HepG2 (cell line): Measurements from ENCODE around the gene AGAP1. TPM values are rescaled to one million over a fixed set of nuclear protein-coding genes. Genes with fewer than 3 reads are reported as not detected.

Experiments
- ARID3A ChIP-seq: IDR thresholded peaks from 2 replicates; pipeline ENCODE4 v1.6.1; 2012; ENCODE audit warnings: low read depth, low read length, improper control_type of control experiment
- ELF3 ChIP-seq: IDR thresholded peaks from 2 replicates; pipeline ENCODE4 v1.6.1; 2016; ENCODE audit warnings: missing genetic modification reagents, missing compliant biosample characterization
- KLF16 ChIP-seq, 2 experiments: sonication (generic) in 1 of 2; formaldehyde crosslinking in 1 of 2; IDR thresholded peaks; 2 replicates each; pipeline versions ENCODE4 v1.6.1 to v1.8.0; 2016 to 2023; ENCODE audit warnings: missing genetic modification reagents in 2 of 2, missing compliant biosample characterization in 1 of 2
- RXRB ChIP-seq: IDR thresholded peaks from 2 replicates; pipeline ENCODE4 v1.6.1; 2016; ENCODE audit warnings: borderline replicate concordance, missing genetic modification reagents, missing compliant biosample characterization
- SMC3 ChIP-seq: IDR thresholded peaks from 2 replicates; pipeline ENCODE4 v1.6.1; 2011; ENCODE audit warnings: low read length, improper control_type of control experiment
- ZNF567 ChIP-seq: sonication (generic); formaldehyde crosslinking; IDR thresholded peaks from 2 replicates; pipeline ENCODE4 v1.8.1; 2023; ENCODE audit warnings: mild to moderate bottlenecking, missing genetic modification reagents, borderline replicate concordance
- ZNF75D ChIP-seq: sonication (generic); formaldehyde crosslinking; IDR thresholded peaks from 2 replicates; pipeline ENCODE4 v1.8.1; 2023; ENCODE audit warnings: missing genetic modification reagents, mild to moderate bottlenecking, borderline replicate concordance
- polyA plus RNA-seq, 8 experiments: library from polyadenylated mRNA; depleted of rRNA in 3 of 8; stranded (reverse) in 7 of 8; unstranded in 1 of 8; fragments of >200 nt; fragmentation: Illumina TruSeq in 4 of 8; extraction: Trizol in 4 of 8; gene quantifications; 2 replicates each; pipeline versions ENCODE4 v1.2.1 to v1.2.3, GENCODE V29; 2011 to 2016; ENCODE audit warnings: low read depth in 4 of 8, missing spikeins in 1 of 8, mixed read lengths in 1 of 8; ENCODE audit not compliant: insufficient read depth in 1 of 8
- total RNA-seq, 5 experiments: library from RNA; depleted of rRNA; stranded (reverse); fragments of >200 nt; fragmentation: Illumina TruSeq; extraction: Trizol; gene quantifications; 2 replicates each; pipeline ENCODE4 v1.2.3, GENCODE V29; 2016; ENCODE audit warnings: low read depth in 1 of 5
- TF ChIP-seq, protein P1 (sequence below): IDR thresholded peaks from 2 replicates; pipeline ENCODE4 v1.4.0; 2020; ENCODE audit warnings: mild to moderate bottlenecking, missing genetic modification reagents
- TF ChIP-seq, protein P2 (sequence below): sonication (generic); formaldehyde crosslinking; IDR thresholded peaks from 2 replicates; pipeline ENCODE4 v1.5.0; 2020; ENCODE audit warnings: mild to moderate bottlenecking, missing genetic modification reagents, moderate library complexity
- TF ChIP-seq, protein P3 (sequence below): sonication (generic); formaldehyde crosslinking; IDR thresholded peaks from 2 replicates; pipeline ENCODE4 v1.4.0; 2020; ENCODE audit warnings: missing genetic modification reagents
- TF ChIP-seq, protein P4 (sequence below): sonication (generic); formaldehyde crosslinking; IDR thresholded peaks from 2 replicates; pipeline ENCODE4 v1.5.0; 2020; ENCODE audit warnings: mild to moderate bottlenecking, missing genetic modification reagents

The AGAP1 gene
- total and polyA plus RNA-seq, 2 of the 13 experiments (the other 11 are each of a cell fraction or from before 2014, with no cell fraction given) = 21.2 to 32.7 TPM

DNA sequence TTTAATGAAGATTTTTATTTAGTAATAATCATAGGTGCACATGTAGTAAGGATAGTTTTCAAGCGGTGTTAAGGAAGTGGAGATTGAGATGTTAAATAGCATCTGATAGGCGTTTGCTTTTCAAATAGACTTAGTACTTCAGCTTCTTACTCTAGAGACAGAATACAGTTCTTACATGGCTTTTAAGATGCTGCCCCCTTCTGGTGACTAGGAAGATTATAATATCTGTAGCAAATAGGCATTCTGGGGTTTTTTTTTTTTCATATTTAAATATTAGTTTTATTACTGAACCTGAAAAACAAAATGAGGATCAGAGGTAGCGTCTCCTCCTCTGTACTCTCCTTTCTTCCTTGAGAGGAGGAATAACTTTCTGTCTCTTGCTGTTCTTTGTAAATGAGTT is 100.2 kb downstream of the AGAP1 start (continued):
- TF ChIP-seq, protein P1, sequence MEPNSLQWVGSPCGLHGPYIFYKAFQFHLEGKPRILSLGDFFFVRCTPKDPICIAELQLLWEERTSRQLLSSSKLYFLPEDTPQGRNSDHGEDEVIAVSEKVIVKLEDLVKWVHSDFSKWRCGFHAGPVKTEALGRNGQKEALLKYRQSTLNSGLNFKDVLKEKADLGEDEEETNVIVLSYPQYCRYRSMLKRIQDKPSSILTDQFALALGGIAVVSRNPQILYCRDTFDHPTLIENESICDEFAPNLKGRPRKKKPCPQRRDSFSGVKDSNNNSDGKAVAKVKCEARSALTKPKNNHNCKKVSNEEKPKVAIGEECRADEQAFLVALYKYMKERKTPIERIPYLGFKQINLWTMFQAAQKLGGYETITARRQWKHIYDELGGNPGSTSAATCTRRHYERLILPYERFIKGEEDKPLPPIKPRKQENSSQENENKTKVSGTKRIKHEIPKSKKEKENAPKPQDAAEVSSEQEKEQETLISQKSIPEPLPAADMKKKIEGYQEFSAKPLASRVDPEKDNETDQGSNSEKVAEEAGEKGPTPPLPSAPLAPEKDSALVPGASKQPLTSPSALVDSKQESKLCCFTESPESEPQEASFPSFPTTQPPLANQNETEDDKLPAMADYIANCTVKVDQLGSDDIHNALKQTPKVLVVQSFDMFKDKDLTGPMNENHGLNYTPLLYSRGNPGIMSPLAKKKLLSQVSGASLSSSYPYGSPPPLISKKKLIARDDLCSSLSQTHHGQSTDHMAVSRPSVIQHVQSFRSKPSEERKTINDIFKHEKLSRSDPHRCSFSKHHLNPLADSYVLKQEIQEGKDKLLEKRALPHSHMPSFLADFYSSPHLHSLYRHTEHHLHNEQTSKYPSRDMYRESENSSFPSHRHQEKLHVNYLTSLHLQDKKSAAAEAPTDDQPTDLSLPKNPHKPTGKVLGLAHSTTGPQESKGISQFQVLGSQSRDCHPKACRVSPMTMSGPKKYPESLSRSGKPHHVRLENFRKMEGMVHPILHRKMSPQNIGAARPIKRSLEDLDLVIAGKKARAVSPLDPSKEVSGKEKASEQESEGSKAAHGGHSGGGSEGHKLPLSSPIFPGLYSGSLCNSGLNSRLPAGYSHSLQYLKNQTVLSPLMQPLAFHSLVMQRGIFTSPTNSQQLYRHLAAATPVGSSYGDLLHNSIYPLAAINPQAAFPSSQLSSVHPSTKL (CRISPR knock-in tag) = peak; percentile 27; the same call in 1 of the 2 replicates
- TF ChIP-seq ZNF567 (CRISPR knock-in tag) (no peak), ZNF75D (CRISPR knock-in tag) (no peak), ARID3A (peak; percentile 38; the same call in 1 of the 2 replicates), KLF16 (CRISPR knock-in tag; IDR thresholded peaks at IDR 0.05) (peak in 1 of 2 experiments; percentile 48; a peak in 1 of 4 replicates), RXRB (0 out of 2 replicates have a peak, but pooled peaks have one; percentile 25), ELF3 (CRISPR knock-in tag) (peak; percentile 23; the same call in 1 of the 2 replicates), SMC3 (peak; percentile 81)
- TF ChIP-seq, protein P2, sequence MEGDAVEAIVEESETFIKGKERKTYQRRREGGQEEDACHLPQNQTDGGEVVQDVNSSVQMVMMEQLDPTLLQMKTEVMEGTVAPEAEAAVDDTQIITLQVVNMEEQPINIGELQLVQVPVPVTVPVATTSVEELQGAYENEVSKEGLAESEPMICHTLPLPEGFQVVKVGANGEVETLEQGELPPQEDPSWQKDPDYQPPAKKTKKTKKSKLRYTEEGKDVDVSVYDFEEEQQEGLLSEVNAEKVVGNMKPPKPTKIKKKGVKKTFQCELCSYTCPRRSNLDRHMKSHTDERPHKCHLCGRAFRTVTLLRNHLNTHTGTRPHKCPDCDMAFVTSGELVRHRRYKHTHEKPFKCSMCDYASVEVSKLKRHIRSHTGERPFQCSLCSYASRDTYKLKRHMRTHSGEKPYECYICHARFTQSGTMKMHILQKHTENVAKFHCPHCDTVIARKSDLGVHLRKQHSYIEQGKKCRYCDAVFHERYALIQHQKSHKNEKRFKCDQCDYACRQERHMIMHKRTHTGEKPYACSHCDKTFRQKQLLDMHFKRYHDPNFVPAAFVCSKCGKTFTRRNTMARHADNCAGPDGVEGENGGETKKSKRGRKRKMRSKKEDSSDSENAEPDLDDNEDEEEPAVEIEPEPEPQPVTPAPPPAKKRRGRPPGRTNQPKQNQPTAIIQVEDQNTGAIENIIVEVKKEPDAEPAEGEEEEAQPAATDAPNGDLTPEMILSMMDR (CRISPR knock-in tag) = peak; percentile 76
- TF ChIP-seq, protein P3, sequence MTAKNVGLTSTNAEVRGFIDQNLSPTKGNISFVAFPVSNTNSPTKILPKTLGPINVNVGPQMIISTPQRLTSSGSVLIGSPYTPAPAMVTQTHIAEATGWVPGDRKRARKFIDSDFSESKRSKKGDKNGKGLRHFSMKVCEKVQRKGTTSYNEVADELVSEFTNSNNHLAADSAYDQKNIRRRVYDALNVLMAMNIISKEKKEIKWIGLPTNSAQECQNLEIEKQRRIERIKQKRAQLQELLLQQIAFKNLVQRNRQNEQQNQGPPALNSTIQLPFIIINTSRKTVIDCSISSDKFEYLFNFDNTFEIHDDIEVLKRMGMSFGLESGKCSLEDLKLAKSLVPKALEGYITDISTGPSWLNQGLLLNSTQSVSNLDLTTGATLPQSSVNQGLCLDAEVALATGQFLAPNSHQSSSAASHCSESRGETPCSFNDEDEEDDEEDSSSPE (CRISPR knock-in tag) = no peak
- TF ChIP-seq, protein P4, sequence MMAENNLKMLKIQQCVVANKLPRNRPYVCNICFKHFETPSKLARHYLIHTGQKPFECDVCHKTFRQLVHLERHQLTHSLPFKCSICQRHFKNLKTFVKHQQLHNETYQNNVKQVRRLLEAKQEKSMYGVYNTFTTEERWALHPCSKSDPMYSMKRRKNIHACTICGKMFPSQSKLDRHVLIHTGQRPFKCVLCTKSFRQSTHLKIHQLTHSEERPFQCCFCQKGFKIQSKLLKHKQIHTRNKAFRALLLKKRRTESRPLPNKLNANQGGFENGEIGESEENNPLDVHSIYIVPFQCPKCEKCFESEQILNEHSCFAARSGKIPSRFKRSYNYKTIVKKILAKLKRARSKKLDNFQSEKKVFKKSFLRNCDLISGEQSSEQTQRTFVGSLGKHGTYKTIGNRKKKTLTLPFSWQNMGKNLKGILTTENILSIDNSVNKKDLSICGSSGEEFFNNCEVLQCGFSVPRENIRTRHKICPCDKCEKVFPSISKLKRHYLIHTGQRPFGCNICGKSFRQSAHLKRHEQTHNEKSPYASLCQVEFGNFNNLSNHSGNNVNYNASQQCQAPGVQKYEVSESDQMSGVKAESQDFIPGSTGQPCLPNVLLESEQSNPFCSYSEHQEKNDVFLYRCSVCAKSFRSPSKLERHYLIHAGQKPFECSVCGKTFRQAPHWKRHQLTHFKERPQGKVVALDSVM (CRISPR knock-in tag) = 0 out of 2 replicates have a peak, but pooled peaks have one; percentile 2
